ENCODE results near the gene NLGN4X. TPM values are rescaled to one million over a fixed set of nuclear protein-coding genes. Genes with fewer than 3 reads are reported as not detected.

Gene NLGN4X
- total RNA-seq, 2 donors from 2014 or later = 0.66 to 1.0 TPM

- Histone ChIP-seq H3K27me3 (no peaks in the 10 kb centered on the region), H3K4me3 (no peak overlapping the region), H3K9me3 (no peaks in the 10 kb centered on the region), H3K27ac (no peak overlapping the region), H3K4me1 (no peaks in the 10 kb centered on the region), H3K36me3 (replicated peaks in 1 of 2; ENCODE audit: insufficient read depth in 1 of 2, low read depth in 2 of 2) (no peaks in the 10 kb centered on the region)
- DNase-seq = no peak
- ATAC-seq = no peak
- TF ChIP-seq, protein P1, sequence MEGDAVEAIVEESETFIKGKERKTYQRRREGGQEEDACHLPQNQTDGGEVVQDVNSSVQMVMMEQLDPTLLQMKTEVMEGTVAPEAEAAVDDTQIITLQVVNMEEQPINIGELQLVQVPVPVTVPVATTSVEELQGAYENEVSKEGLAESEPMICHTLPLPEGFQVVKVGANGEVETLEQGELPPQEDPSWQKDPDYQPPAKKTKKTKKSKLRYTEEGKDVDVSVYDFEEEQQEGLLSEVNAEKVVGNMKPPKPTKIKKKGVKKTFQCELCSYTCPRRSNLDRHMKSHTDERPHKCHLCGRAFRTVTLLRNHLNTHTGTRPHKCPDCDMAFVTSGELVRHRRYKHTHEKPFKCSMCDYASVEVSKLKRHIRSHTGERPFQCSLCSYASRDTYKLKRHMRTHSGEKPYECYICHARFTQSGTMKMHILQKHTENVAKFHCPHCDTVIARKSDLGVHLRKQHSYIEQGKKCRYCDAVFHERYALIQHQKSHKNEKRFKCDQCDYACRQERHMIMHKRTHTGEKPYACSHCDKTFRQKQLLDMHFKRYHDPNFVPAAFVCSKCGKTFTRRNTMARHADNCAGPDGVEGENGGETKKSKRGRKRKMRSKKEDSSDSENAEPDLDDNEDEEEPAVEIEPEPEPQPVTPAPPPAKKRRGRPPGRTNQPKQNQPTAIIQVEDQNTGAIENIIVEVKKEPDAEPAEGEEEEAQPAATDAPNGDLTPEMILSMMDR (IDR thresholded peaks at IDR 0.05) = no peak
- TF ChIP-seq POLR2A (IDR thresholded peaks at IDR 0.05) = no peak
- intact Hi-C loops (cut with DNase I) = no loop called here
Observed at GRCh38 chrX:6129195-6129594, 99.5 kb downstream of the NLGN4X start.

DNA sequence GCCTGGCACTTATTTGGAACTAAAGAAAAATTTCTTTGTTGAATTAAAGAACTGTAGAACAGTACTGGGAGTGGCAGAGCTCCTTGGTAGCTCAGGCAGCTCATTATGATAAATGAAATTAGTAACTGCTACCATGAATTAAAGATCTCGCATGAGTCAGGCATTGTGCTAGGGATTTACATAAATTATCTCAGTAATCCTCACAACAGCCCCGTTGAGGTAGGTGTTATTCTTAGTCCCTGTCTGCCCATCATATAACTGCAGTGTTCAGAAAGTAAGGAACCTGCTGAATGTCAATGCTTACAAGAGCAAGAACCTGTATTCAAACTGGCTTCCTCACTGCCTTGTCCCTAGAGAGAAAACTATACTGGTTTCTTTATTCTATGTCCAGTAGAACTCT lies 108.3 kb downstream of the NLGN4X start:
- H3K36me3 ChIP-seq (replicated peaks in 1 of 2; ENCODE audit: insufficient read depth in 1 of 2, low read depth in 2 of 2) = no peaks in the 10 kb centered on the region
- DNase-seq = no peak
- no peak overlapping the region for H3K27ac ChIP-seq
- WGBS, 2 donors = 0 to 41% methylated on average over 1 to 2 of the region's 2 CpGs
- no peaks in the 10 kb centered on the region for H3K4me1 ChIP-seq
- no peak for ATAC-seq
- no peak overlapping the region for H3K4me3 ChIP-seq
- TF ChIP-seq, protein P1 (IDR thresholded peaks at IDR 0.05) = no peak
- no peak for TF ChIP-seq POLR2A (IDR thresholded peaks at IDR 0.05)
- intact Hi-C loops (cut with DNase I) = no loop called here
- no peaks in the 10 kb centered on the region for H3K9me3 ChIP-seq
- H3K27me3 ChIP-seq = no peaks in the 10 kb centered on the region

GRCh38 chrX:6095469-6095868 lies 133.2 kb downstream of the NLGN4X start:
- ATAC-seq (no peak), DNase-seq (no peak)
- no peaks in the 10 kb centered on the region for H3K27me3 ChIP-seq
- intact Hi-C loops (cut with DNase I) = no loop called here
- no peak for TF ChIP-seq POLR2A (IDR thresholded peaks at IDR 0.05)
- TF ChIP-seq, protein P1 (IDR thresholded peaks at IDR 0.05) = no peak
- H3K4me1 ChIP-seq = no peaks in the 10 kb centered on the region
- WGBS, 2 donors = 22 to 29% methylated on average over 5 of the region's 5 CpGs
- no peaks in the 10 kb centered on the region for H3K36me3 ChIP-seq (replicated peaks in 1 of 2; ENCODE audit: insufficient read depth in 1 of 2, low read depth in 2 of 2)
- no peak overlapping the region for H3K4me3 ChIP-seq
- no peak overlapping the region for H3K27ac ChIP-seq
- H3K9me3 ChIP-seq = no peaks in the 10 kb centered on the region

GRCh38 chrX:6074532-6074931 lies 154.1 kb downstream of the NLGN4X start:
- TF ChIP-seq, protein P1 (IDR thresholded peaks at IDR 0.05) = no peak
- no peak for TF ChIP-seq POLR2A (IDR thresholded peaks at IDR 0.05)
- intact Hi-C loops (cut with DNase I) = no loop called here
- DNase-seq = no peak
- WGBS, 2 donors = 50 to 70% methylated on average over 2 of the region's 3 CpGs
- no peaks in the 10 kb centered on the region for H3K9me3 ChIP-seq
- no peaks in the 10 kb centered on the region for H3K4me1 ChIP-seq
- ATAC-seq = no peak
- H3K27me3 ChIP-seq = no peaks in the 10 kb centered on the region
- H3K27ac ChIP-seq = no peak overlapping the region
- H3K36me3 ChIP-seq (replicated peaks in 1 of 2; ENCODE audit: insufficient read depth in 1 of 2, low read depth in 2 of 2) = no peaks in the 10 kb centered on the region
- no peak overlapping the region for H3K4me3 ChIP-seq

GRCh38 chrX:6071731-6072130 lies 156.9 kb downstream of the NLGN4X start:
- DNase-seq (no peak), ATAC-seq (no peak)
- Histone ChIP-seq H3K27me3 (no peaks in the 10 kb centered on the region), H3K4me1 (no peaks in the 10 kb centered on the region), H3K36me3 (replicated peaks in 1 of 2; ENCODE audit: insufficient read depth in 1 of 2, low read depth in 2 of 2) (no peaks in the 10 kb centered on the region), H3K4me3 (no peak overlapping the region), H3K27ac (no peak overlapping the region), H3K9me3 (no peaks in the 10 kb centered on the region)
- TF ChIP-seq, protein P1 (IDR thresholded peaks at IDR 0.05) = no peak
- TF ChIP-seq POLR2A (IDR thresholded peaks at IDR 0.05) = no peak
- intact Hi-C loops (cut with DNase I) = no loop called here
- 60 to 61% methylated on average over 1 to 5 of the region's 5 CpGs for WGBS, 2 donors

Measured in body of pancreas (tissue), 4 donors.